MG63 (cell line): Measurements from ENCODE around the gene RAB22A. TPM values are rescaled to one million over a fixed set of nuclear protein-coding genes. Genes with fewer than 3 reads are reported as not detected.

Source experiments
- DNase-seq: peaks from one replicate; pipeline ENCODE4 v3.0.0-alpha.2; 2020
- H3K27me3 ChIP-seq: fragments of 250-450 bp; sonication (Bioruptor Pico); 2 replicates; pipeline ENCODE4 v1.5.1; 2020; ENCODE audit warnings: mild to moderate bottlenecking, moderate library complexity
- H3K36me3 ChIP-seq: fragments of 250-450 bp; sonication (Bioruptor Pico); 2 replicates; pipeline ENCODE4 v1.5.1; 2020; ENCODE audit warnings: mild to moderate bottlenecking, moderate library complexity
- H3K4me3 ChIP-seq: fragments of 250-450 bp; sonication (Bioruptor Pico); 2 replicates; pipeline ENCODE4 v1.5.1; 2020; ENCODE audit warnings: mild to moderate bottlenecking, moderate library complexity
- H3K9me3 ChIP-seq: fragments of 250-450 bp; sonication (Bioruptor Pico); 2 replicates; pipeline ENCODE4 v1.5.1; 2020; ENCODE audit warnings: mild to moderate bottlenecking, moderate library complexity
- total RNA-seq: library from RNA; depleted of rRNA; stranded (reverse); fragments of >200 nt; shearing (Covaris generic); gene quantifications from 2 replicates; pipeline ENCODE4 v1.2.3, GENCODE V29; 2014; ENCODE audit warnings: low replicate concordance

RAB22A gene
- total RNA-seq, 1 experiment from 2014 or later = 14.2 TPM

- Histone ChIP-seq H3K9me3 (peaks cover 6% of the 10 kb centered on the region), H3K4me3 (peak overlapping the region; percentile 83), H3K36me3 (peaks cover 41% of the 10 kb centered on the region), H3K27me3 (no peaks in the 10 kb centered on the region)
- DNase-seq = peak; percentile 49
Observed at GRCh38 chr20:58389324-58389967, 79.9 kb downstream of the RAB22A start.

GRCh38 chr20:58389968-58390658 lies 80.6 kb downstream of the RAB22A start:
- Histone ChIP-seq H3K36me3 (peaks cover 46% of the 10 kb centered on the region), H3K27me3 (no peaks in the 10 kb centered on the region), H3K9me3 (peaks cover 6% of the 10 kb centered on the region), H3K4me3 (peak overlapping the region; percentile 83)
- no peak for DNase-seq

- DNase-seq = no peak
- Histone ChIP-seq H3K36me3 (peaks cover 48% of the 10 kb centered on the region), H3K4me3 (peak overlapping the region; percentile 83)
Observed at GRCh38 chr20:58390659-58391035, 81.1 kb downstream of the RAB22A start.

GRCh38 chr20:58392286-58392685 lies 82.8 kb downstream of the RAB22A start:
- H3K36me3 ChIP-seq = peaks cover 59% of the 10 kb centered on the region
- H3K9me3 ChIP-seq = peaks cover 6% of the 10 kb centered on the region
- H3K4me3 ChIP-seq = no peak overlapping the region
- no peaks in the 10 kb centered on the region for H3K27me3 ChIP-seq
- DNase-seq = no peak

More at GRCh38 chr20:58390659-58391035, 81.1 kb downstream of the RAB22A start:
- H3K27me3 ChIP-seq = no peaks in the 10 kb centered on the region
- peaks cover 6% of the 10 kb centered on the region for H3K9me3 ChIP-seq

- peaks cover 67% of the 10 kb centered on the region for H3K36me3 ChIP-seq
- no peaks in the 10 kb centered on the region for H3K9me3 ChIP-seq
- H3K4me3 ChIP-seq = no peak overlapping the region
- H3K27me3 ChIP-seq = no peaks in the 10 kb centered on the region
- DNase-seq = no peak
Observed at GRCh38 chr20:58393299-58393698, 83.8 kb downstream of the RAB22A start.

GRCh38 chr20:58394801-58395200 lies 85.3 kb downstream of the RAB22A start:
- Histone ChIP-seq H3K4me3 (no peak overlapping the region), H3K36me3 (peaks cover 68% of the 10 kb centered on the region)

GRCh38 chr20:58395604-58396003 lies 86.1 kb downstream of the RAB22A start:
- Histone ChIP-seq H3K27me3 (no peaks in the 10 kb centered on the region), H3K36me3 (peaks cover 63% of the 10 kb centered on the region), H3K4me3 (no peak overlapping the region), H3K9me3 (no peaks in the 10 kb centered on the region)
- DNase-seq = no peak

More at GRCh38 chr20:58394801-58395200, 85.3 kb downstream of the RAB22A start:
- no peaks in the 10 kb centered on the region for H3K9me3 ChIP-seq
- no peaks in the 10 kb centered on the region for H3K27me3 ChIP-seq
- DNase-seq = no peak

- no peak for DNase-seq
- Histone ChIP-seq H3K4me3 (no peak overlapping the region), H3K27me3 (no peaks in the 10 kb centered on the region), H3K9me3 (no peaks in the 10 kb centered on the region), H3K36me3 (peaks cover 53% of the 10 kb centered on the region)
Observed at GRCh38 chr20:58397429-58397828, 87.9 kb downstream of the RAB22A start.

- H3K4me3 ChIP-seq = no peak overlapping the region
- H3K36me3 ChIP-seq = peaks cover 47% of the 10 kb centered on the region
- no peaks in the 10 kb centered on the region for H3K27me3 ChIP-seq
- no peaks in the 10 kb centered on the region for H3K9me3 ChIP-seq
- DNase-seq = no peak
Observed at GRCh38 chr20:58398254-58398653, 88.7 kb downstream of the RAB22A start.

GRCh38 chr20:58399926-58400325 lies 90.4 kb downstream of the RAB22A start:
- Histone ChIP-seq H3K36me3 (peaks cover 39% of the 10 kb centered on the region), H3K4me3 (no peak overlapping the region), H3K9me3 (no peaks in the 10 kb centered on the region), H3K27me3 (no peaks in the 10 kb centered on the region)
- DNase-seq = no peak

- DNase-seq = no peak
- no peak overlapping the region for H3K4me3 ChIP-seq
- H3K9me3 ChIP-seq = no peaks in the 10 kb centered on the region
- peaks cover 31% of the 10 kb centered on the region for H3K36me3 ChIP-seq
- H3K27me3 ChIP-seq = no peaks in the 10 kb centered on the region
Observed at GRCh38 chr20:58401162-58401561, 91.6 kb downstream of the RAB22A start.

GRCh38 chr20:58402305-58402704 lies 92.8 kb downstream of the RAB22A start:
- no peak for DNase-seq
- peaks cover 26% of the 10 kb centered on the region for H3K36me3 ChIP-seq
- H3K4me3 ChIP-seq = no peak overlapping the region
- H3K27me3 ChIP-seq = no peaks in the 10 kb centered on the region
- H3K9me3 ChIP-seq = no peaks in the 10 kb centered on the region

- DNase-seq = no peak
- no peaks in the 10 kb centered on the region for H3K27me3 ChIP-seq
- peaks cover 22% of the 10 kb centered on the region for H3K36me3 ChIP-seq
- no peaks in the 10 kb centered on the region for H3K9me3 ChIP-seq
- no peak overlapping the region for H3K4me3 ChIP-seq
Observed at GRCh38 chr20:58402827-58403226, 93.3 kb downstream of the RAB22A start.

- no peaks in the 10 kb centered on the region for H3K9me3 ChIP-seq
Observed at GRCh38 chr20:58403272-58403671, 93.8 kb downstream of the RAB22A start.

GRCh38 chr20:58405504-58406291 lies 96.2 kb downstream of the RAB22A start:
- DNase-seq = no peak
- Histone ChIP-seq H3K9me3 (no peaks in the 10 kb centered on the region), H3K4me3 (no peak overlapping the region), H3K36me3 (peaks cover 15% of the 10 kb centered on the region), H3K27me3 (no peaks in the 10 kb centered on the region)

More at GRCh38 chr20:58403272-58403671, 93.8 kb downstream of the RAB22A start:
- DNase-seq = no peak
- Histone ChIP-seq H3K27me3 (no peaks in the 10 kb centered on the region), H3K4me3 (no peak overlapping the region), H3K36me3 (peaks cover 18% of the 10 kb centered on the region)

GRCh38 chr20:58406422-58407001 lies 97.0 kb downstream of the RAB22A start:
- H3K27me3 ChIP-seq = no peaks in the 10 kb centered on the region
- H3K36me3 ChIP-seq = peaks cover 19% of the 10 kb centered on the region
- no peak for DNase-seq
- no peak overlapping the region for H3K4me3 ChIP-seq
- no peaks in the 10 kb centered on the region for H3K9me3 ChIP-seq
